K562 (cell line): ENCODE results near the gene SETD5. TPM values are rescaled to one million over a fixed set of nuclear protein-coding genes. Genes with fewer than 3 reads are reported as not detected.

Experiments
- BCLAF1 ChIP-seq, 2 experiments: fragments of 450-650 bp in 1 of 2; IDR thresholded peaks; 2 replicates each; pipeline ENCODE4 v1.6.1; 2011 to 2017; ENCODE audit warnings: low read depth in 2 of 2, antibody characterized with exemption in 1 of 2, borderline replicate concordance in 1 of 2, low read length in 1 of 2, mild to moderate bottlenecking in 1 of 2, mixed read lengths in 1 of 2; ENCODE audit not compliant: control insufficient read depth in 1 of 2
- CBX3 ChIP-seq, 2 experiments: IDR thresholded peaks; 1 replicate in 1 of 2; 2 replicates in 1 of 2; pipeline ENCODE4 v1.6.1; 2012; ENCODE audit warnings: inconsistent platforms in 2 of 2, low read length in 2 of 2, borderline replicate concordance in 1 of 2, control low read depth in 1 of 2
- CHD4 ChIP-seq: fragments of 200-600 bp; sonication (generic); IDR thresholded peaks from 3 replicates; pipeline ENCODE4 v1.6.1; 2012; ENCODE audit warnings: low read depth, mild to moderate bottlenecking, mixed read lengths, low read length, inconsistent platforms; ENCODE audit not compliant: insufficient read depth, insufficient replicate concordance, poor library complexity, severe bottlenecking
- KDM2B ChIP-seq: fragments of 250-450 bp; sonication (Bioruptor Pico); IDR thresholded peaks from 2 replicates; pipeline ENCODE4 v1.8.0; 2021; ENCODE audit warnings: mild to moderate bottlenecking, moderate library complexity
- PREB ChIP-seq: sonication (generic); formaldehyde crosslinking; IDR thresholded peaks from 2 replicates; pipeline ENCODE4 v1.8.1; 2023; ENCODE audit warnings: mild to moderate bottlenecking, missing genetic modification reagents
- SMARCA4 ChIP-seq: fragments of 450-650 bp; IDR thresholded peaks from 2 replicates; pipeline ENCODE4 v1.6.1; 2016
- WHSC1 ChIP-seq: IDR thresholded peaks from one replicate; pipeline ENCODE4 v1.6.1; 2012; ENCODE audit warnings: low read length, control low read depth, inconsistent platforms
- XRCC5 ChIP-seq: fragments of 200-400 bp; formaldehyde crosslinking; IDR thresholded peaks from 2 replicates; pipeline ENCODE4 v1.6.1; 2017; ENCODE audit warnings: low read depth, mild to moderate bottlenecking, low read length
- ZBTB26 ChIP-seq: fragments of 450-650 bp; formaldehyde crosslinking; IDR thresholded peaks from 2 replicates; pipeline ENCODE4 v1.4.0; 2022; ENCODE audit warnings: missing genetic modification characterization
- ZBTB9 ChIP-seq: fragments of 450-650 bp; formaldehyde crosslinking; IDR thresholded peaks from 2 replicates; pipeline ENCODE4 v1.4.0; 2020; ENCODE audit warnings: mild to moderate bottlenecking, moderate library complexity
- ZNF449 ChIP-seq: fragments of 250-450 bp; sonication (Bioruptor Pico); IDR thresholded peaks from 2 replicates; pipeline ENCODE4 v1.8.0; 2022; ENCODE audit warnings: moderate library complexity, mild to moderate bottlenecking, inconsistent platforms
- ZNF592 ChIP-seq: fragments of 450-650 bp; IDR thresholded peaks from 2 replicates; pipeline ENCODE4 v1.6.1; 2017; ENCODE audit warnings: antibody characterized with exemption, mild to moderate bottlenecking
- polyA plus RNA-seq, 8 experiments: library from polyadenylated mRNA; depleted of rRNA in 4 of 8; stranded (reverse) in 5 of 8; unstranded in 3 of 8; fragments of >200 nt; fragmentation: Nextera tagmentation in 2 of 8; fragmentation: Illumina TruSeq in 1 of 8; extraction: Ambion mirVana in 2 of 8; extraction: Trizol in 1 of 8; gene quantifications; 2 replicates each; pipeline versions ENCODE4 v1.2.1 to v1.2.3, GENCODE V29; 2011 to 2014; ENCODE audit warnings: inconsistent platforms in 1 of 8, missing spikeins in 1 of 8
- total RNA-seq, 7 experiments: library from RNA; depleted of rRNA in 6 of 7; stranded (reverse); fragments of >200 nt in 6 of 7; fragmentation: Illumina TruSeq in 2 of 7; extraction: Trizol in 2 of 7; gene quantifications; 2 replicates each; pipeline versions ENCODE4 v1.2.1 to v1.2.3, GENCODE V29; 2011 to 2021; ENCODE audit warnings: low replicate concordance in 1 of 7

SETD5 gene
- total and polyA plus RNA-seq, 9 of the 15 experiments (the other 6 are each of a cell fraction or from before 2014, with no cell fraction given) = 20.8 to 135 (median 87.2) TPM

- no peak for TF ChIP-seq BCLAF1 (IDR thresholded peaks at IDR 0.05; ENCODE audit: borderline replicate concordance in 1 of 2, control insufficient read depth in 1 of 2, low read depth in 2 of 2, low read length in 1 of 2)
- no peak for TF ChIP-seq PREB (CRISPR knock-in tag)
- TF ChIP-seq ZBTB26 (CRISPR knock-in tag) = no peak
- no peak for TF ChIP-seq CBX3 (IDR thresholded peaks at IDR 0.05; ENCODE audit: borderline replicate concordance in 1 of 2, low read length in 2 of 2)
- TF ChIP-seq CHD4 = no peak
- peak; percentile 34; the same call in 1 of the 2 replicates for TF ChIP-seq SMARCA4
- no peak for TF ChIP-seq WHSC1
- no peak for TF ChIP-seq ZNF449 (CRISPR knock-in tag)
- peak; percentile 39 for TF ChIP-seq ZNF592
- TF ChIP-seq ZBTB9 = no peak
- no peak for TF ChIP-seq XRCC5
- TF ChIP-seq KDM2B (CRISPR knock-in tag) = no peak
Observed at GRCh38 chr3:9409981-9410854, 12.8 kb downstream of the SETD5 start (continued).
